Measurements from ENCODE around the gene DRD1.

DNA sequence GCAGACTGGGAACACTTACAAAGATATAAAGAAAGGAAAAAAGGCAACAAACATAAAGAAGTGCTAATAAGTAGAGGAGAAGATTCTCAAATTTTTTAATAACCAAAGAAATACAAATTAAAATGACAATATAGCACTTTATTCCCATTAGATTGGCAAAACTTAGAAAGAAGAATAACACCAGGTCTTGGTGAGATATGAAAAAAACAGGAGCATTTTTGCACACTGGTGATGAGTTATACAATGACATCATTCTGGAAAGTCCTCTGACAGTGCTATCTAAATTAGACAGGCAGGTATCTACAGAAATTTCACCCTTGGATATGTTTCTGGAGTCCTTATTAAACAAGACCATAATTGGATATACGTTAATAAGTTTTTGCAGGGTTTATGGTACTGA, 24.9 kb upstream of the DRD1 start:
- TF ChIP-seq TAF1 (IDR thresholded peaks at IDR 0.05; ENCODE audit: borderline replicate concordance, insufficient read depth, low read length) (no peak), FOXP2 (optimal IDR thresholded peaks at IDR 0.05; ENCODE audit: borderline replicate concordance, extremely low read depth, extremely low read length, insufficient read depth) (no peak)
